Renal cortex interstitium (tissue), 11 donors: ENCODE results near the gene DOCK3. TPM values are rescaled to one million over a fixed set of nuclear protein-coding genes. Genes with fewer than 3 reads are reported as not detected.
"Not testable (repeated sequence)": the region's sequence is repeated elsewhere in the genome, so short reads cannot be mapped to it uniquely, and the experiment has no call there.

Source experiments
- DNase-seq, 11 donors: peaks; one replicate each; pipeline ENCODE4 v3.0.0-alpha.2; 2013; ENCODE audit warnings: low read depth in 9 of 11, low spot score in 4 of 11; ENCODE audit errors: extremely low read depth in 1 of 11
- polyA plus RNA-seq, 3 donors: library from polyadenylated mRNA; unstranded; fragments of 120-200 nt; gene quantifications; one replicate each; pipeline ENCODE4 v1.2.1, GENCODE V29; 2013; ENCODE audit not compliant: insufficient read length in 3 of 3

DOCK3 gene
- polyA plus RNA-seq, 3 donors: 1.4 to 2.2 (median 1.5) TPM

DNA sequence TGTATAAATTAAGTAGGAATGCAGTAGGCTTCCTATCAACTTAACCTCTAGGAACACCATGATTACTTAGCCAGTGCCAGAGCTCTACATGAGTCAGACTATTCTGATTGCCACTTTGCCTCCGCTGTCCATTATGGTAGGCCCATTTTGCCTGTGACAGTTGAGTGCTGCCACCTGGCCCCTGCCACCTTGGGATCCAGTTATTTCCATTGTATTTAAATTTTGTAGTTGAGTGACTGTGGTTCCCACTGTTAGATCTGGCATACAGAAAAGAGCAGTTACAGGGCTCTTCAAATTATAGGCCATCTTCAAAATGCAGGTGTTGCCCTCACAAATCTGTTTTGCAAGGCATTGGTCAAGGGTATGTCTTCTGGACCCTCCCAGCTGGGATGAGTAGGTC lies 456.9 kb downstream of the DOCK3 start:
- DNase-seq: not testable (repeated sequence)

DNA sequence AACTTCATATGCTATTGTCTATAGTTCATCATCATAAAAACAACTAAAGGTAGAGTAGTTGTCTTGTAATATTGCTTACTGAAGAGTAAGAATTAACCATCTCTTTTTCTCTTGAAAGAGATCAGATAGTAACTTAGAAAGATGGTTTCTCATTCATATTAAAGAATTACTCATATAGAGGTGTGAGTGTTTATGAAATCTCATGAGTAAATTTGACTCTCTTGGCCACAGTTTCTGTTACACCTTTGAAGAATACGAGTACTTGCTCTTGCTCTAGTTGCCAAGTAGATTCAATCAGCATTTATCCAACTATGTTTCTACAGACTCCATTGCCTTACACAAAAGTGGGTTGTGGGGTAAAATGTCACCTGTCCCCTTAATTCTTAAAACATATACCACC lies 463.0 kb downstream of the DOCK3 start:
- no peak for DNase-seq

DNA sequence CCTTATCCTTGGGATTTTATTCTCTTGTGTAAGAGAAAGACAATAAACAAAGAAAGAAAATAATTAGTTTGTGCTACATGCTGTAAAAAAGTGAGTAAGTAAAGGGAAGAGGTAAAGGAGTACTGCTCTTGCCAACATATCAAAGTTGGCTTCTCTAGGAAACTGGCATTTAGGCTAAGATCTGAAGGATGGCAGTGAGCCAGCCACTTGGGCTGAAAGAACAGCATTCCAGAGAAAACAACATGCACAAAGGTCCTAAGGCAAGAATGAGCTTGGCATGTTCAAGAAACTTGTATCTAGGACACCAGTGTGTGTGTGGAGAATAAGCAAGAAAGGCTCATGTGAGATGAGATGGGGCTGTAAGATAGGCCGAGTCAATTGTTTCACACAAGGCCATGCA lies 464.9 kb downstream of the DOCK3 start:
- DNase-seq: no peak

DNA sequence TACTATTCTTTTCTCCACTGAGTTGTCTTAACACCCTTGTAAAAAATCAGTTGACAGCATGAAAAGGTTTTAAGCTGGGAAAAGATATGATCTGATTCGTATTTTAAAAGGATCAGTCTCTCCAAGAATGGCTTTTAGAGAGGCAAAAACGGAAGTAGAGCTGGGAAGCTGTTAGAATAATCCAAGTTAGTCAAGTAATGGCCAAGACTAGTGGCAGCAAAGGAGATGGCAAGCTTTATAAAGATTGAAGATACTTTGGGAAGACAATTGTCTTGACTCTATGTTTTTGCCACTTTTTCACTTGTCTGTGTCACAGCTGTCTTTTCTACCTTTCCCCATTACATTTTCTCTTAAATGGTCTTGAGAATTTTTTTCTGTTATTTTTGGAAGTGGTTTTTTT lies 466.8 kb downstream of the DOCK3 start:
- no peak for DNase-seq

DNA sequence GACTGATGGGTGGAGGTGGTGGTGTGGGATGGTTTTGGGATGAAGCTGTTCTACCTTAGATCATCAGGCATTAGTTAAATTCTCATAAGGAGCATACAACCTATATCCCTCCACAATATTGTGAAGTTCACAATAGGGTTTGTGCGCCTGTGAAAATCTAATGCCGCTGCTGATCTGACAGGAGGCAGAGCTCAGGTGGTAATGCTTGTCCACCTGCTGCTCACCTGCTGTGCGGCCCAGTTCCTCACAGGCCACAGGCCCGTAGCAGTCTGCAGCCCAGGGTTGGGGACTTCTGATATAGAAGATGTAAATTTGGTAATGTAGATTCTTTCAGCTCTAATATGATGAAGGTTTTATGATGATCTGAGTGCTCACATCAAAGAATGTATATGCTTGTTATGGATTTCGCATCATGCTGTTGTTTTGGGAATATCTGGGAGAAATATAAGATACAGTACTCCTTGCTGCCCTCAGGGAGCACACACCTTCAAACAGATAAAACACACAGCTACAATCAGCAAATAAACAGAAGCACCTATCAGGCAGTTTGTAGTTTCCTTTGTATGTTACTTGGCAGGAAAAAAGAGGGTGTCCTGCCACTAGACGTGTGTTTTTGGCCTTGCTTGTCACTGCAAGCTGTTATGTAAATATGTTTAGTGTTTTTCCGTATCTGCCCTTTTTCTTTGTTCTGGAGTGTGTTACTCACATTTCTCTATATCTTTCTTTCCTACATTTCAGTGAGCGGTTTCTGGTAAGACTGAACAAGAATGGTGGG lies 471.3 kb downstream of the DOCK3 start:
- DNase-seq: no peak

DNA sequence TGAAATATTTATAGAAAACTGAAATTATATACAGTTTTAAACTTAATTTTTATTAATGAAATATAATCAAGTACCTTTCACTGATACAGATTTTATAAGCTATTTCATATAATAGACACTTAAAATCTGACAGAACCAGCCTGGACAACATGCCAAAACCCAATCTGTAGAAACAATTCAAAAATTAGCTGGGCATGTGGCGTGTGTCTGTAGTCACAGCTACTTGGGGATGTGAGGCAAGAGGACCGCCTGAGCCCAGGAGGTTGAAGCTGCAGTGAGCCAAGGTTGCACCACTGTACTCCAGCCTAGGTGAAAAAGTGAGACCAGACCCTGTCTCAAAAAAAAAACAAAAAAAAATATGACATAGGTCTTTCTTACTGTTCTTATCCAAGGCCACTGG lies 472.1 kb downstream of the DOCK3 start:
- DNase-seq: no peak

DNA sequence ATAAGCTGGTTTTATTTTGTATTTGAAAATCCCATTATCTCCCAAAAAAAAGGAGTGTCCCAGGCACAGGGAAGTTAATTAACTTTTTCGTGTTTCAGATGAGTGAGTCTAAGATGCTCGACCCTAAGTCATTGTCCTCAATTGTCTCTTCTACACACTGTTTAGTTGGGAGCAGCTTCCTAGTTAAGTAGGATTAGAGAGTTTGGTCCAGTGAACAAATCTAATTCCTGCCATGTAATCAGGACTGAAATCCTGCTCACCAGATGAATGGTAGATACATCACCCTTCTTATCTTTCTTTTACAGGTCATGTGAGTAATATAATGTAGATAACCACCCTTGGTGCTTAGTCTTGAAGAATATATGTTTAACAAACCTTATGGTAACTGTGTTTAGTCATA lies 481.4 kb downstream of the DOCK3 start:
- DNase-seq: no peak

DNA sequence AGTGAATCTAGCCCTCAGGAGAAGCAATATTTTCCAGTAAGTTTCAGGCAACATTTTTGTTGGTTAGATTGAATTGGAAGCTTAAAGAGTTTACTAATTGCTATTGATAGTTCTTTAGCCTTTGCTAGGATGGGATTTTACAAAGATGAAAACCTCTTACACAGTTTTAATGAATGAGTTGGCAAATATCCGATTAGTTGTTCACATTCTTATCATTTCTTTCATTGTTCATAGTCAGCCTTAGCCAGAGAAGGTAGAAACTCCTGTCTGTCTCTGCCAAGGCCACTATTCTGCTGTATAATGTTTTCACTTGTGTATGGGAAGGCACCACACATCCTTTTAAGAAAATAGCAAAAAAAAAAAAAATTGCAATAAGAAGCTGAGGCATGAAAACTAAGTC lies 488.3 kb downstream of the DOCK3 start:
- no peak for DNase-seq

DNA sequence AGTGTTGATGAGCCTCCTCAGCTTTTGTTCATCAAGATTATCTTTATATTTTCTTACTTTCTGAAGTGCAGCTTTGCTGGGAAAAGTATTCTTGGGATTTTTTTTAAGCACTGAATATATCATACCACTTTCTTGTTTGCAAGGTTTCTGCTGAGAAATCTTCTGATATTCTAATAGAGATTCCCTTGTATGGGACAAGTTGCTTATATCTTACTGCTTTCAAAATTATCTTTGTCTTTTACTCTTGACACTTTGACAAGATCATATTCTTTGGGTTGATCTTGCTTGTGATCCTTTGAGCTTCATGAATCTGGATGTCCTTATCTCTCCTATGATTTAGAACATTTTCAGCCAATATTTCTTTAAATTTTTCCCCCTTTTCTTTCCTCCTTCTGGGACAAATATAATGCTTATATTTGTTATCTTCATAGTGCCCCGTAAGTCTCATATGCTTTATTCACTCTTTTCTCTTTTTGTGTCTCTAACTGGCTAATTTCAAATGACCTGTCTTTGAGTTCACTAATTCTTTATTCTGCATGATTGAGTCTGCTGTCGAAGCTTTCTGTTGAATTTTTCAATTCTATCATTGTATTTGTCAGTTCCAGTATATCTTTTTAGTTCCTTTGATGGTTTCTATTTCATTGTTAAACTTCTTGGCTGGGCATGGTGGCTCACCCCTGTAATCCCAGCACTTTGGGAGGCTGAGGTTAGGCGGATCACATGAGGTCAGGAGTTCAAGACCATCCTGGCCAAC lies 499.0 kb downstream of the DOCK3 start:
- no peak for DNase-seq

DNA sequence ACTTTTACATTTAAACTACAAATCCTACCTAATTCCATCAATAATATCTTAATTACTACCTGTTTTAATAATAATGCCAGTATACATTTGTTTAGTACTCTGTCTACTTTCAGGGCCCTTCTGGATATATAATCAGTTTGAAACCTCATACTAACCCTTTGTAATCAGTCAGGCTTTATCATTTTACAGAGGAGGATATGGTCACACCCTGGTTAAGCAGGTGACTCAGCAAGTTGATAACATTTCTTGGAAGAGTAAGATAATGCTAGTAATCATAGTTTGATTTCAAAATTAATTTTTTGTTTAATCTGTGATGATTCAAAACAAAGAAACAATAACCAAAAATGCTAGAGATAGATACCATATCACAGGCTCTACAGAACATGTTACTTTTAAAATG lies 502.2 kb downstream of the DOCK3 start:
- DNase-seq: no peak

DNA sequence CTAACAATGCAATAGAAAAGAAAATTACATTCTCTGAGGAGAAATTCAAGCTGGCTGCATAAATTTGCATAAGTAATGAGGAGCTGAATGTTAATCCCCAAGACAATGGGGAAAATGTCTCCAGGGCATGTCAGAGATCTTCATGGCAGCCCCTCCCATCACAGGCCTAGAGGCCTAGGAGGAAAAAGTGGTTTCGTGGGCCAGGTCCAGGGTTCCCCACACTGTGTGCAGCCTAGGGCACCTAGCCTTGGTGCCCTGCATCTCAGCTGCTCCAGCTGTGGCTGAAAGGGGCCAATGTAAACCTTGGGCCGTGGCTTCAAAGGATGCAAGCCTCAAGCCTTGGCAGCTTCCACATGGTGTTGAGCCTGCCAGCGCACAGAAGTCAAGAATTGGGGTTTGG lies 511.7 kb downstream of the DOCK3 start:
- not testable (repeated sequence) for DNase-seq

DNA sequence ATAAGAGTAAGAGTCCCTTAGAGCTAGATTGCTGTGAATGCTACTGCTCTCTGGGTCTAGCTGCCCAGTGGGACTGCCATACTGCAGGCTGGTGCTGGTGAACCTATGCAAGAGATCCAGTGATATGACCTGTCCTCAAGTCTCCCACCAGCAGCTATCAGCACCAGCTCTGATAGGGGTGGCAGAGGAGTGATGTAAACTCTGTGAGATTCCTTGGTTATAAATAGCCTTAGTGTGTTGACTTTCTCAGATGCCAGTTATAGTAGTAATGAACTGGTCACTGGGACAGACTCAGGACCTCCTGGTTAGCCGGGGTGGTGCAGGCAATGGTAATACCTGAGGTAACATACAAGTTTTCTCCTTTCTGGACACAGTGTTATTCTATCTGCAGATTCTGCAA lies 515.5 kb downstream of the DOCK3 start:
- DNase-seq: no peak

DNA sequence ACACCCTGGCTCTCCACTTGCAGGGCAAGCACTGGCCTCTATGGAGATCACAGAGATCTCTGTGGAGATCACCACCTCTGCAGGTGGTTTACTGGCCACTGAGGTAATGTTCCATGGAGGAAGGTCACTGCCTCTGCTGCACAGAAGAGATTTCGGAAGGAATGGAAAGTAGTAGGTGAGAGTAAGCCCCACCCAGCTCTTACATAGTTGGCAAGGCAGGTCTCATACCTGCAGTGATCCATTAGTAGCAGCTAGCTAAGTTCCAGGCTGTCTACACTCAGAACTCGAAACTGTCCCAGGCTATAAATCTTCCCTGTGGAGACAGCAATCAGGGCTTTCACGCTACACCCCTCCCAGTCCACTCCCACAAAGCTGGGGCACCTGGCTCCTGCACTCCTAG lies 516.1 kb downstream of the DOCK3 start:
- no peak for DNase-seq

DNA sequence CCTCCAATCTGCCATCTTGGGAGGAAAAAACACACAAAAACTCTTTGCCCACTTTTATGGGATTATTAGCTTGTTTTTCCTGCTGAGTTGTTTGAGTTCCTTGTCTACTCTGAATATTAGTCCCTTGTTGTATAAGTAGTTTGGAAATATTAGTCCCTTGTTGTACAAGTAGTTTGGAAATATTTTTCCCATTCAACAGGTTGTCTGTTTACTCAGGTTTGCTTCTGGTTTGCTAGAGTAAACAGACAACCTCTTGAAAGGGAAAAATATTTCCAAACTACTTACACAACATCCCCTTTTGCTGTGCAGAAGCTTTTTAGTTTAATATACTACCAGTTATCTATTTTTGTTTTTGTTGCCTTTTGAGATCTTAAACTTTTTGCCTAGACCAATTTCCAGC lies 517.0 kb downstream of the DOCK3 start:
- DNase-seq: no peak

DNA sequence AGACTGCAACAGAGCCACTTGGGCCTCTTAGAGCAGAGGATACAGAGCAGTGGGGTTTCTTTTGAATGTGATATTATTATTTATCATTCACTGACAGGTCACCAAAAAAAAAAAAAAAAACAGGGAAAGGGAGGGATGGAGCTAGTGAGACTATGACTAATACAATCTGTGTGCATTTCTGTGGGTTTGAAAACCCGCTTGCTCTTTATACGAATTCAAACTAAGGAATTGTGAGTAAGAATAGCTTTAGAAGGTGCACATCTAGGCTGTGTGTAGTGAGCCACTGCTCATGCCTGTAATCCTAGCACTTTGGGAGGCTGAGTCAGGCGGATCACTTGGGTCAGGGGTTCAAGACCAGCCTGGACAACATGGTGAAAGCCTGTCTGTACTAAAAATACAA lies 523.8 kb downstream of the DOCK3 start:
- no peak for DNase-seq

DNA sequence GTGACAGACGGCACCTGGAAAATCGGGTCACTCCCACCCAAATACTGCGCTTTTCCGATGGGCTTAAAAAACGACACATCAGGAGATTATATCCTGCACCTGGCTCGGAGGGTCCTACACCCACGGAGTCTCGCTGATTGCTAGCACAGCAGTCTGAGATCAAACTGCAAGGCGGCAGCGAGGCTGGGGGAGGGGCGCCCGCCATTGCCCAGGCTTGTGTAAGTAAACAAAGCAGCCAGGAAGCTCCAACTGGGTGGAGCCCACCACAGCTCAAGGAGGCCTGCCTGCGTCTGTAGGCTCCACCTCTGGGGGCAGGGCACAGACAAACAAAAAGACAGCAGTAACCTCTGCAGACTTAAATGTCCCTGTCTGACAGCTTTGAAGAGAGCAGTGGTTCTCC lies 524.6 kb downstream of the DOCK3 start:
- not testable (repeated sequence) for DNase-seq

DNA sequence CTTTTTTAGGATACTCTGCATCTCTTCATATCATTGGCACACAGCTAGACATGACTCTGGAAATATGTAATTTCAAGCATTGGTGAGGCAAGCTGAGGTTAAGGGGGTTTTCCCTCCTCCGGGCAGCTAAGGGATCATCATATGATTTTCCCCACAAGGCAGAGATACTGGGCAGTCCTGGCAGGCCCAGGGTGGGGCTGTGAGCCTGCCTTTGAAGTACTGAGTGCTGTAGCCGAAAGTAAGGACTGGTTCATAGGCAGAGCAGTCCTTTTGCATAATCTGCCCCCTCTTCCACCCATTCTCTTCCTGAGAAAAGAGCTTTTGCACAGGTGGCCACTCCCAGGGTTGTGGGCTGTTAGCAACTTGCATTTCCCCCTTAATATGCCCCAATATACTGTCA lies 541.6 kb downstream of the DOCK3 start:
- no peak for DNase-seq

DNA sequence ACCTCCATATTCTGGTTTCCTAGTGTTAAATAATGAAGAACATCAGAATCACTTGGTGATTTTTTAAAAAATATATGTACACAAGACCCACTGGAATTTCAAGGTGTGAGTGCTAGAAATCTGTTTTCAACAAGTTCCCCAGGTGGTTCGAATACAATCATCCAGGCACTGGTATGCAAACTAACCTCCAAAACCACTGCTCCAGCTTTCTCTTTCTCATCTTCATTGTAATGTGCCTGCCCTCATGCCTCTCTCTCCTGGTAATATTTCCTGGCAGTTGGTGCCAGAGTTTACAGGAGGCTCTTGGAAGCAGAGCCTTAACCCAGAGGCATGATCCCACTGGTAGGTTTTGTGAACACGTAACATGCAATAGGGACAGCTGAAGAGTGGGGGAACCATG lies 547.2 kb downstream of the DOCK3 start:
- DNase-seq: no peak

DNA sequence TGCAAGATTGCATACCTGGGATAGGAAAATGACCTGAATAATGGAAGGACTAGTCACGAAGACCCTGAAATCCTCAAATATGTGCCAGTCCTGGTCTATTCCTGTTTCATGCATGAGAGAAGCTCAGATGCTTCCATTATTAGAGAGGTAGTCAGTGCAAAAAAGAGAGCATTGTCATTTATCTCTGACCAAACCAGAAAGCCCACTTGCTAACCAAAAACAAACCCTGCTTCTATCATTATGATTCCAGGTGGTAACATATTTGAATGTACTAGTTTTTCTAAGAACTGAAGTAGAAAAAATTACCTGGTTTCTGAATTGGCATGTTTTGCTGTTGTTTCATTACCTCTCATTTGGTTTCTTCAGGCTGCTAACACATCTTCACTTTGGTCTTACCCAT lies 549.6 kb downstream of the DOCK3 start:
- DNase-seq: no peak

DNA sequence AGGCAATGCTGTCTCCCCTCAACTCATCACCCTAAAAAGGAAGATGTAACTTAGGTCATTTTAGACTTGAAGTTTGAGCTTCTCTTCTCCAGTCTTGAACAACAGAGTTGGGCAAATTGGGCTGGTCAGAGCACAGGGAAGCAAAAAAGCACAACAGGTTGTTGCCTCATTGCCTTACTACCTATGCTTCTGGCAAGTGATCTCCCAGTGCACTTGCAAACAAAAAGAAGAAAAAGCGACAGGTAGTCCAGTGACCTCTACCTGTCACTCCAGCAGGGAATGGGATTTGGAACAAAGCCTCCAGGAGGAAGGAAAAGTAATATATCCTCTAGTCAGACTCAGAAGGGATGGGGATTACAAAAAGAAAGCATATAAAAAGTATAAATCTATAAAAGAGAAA lies 550.1 kb downstream of the DOCK3 start:
- DNase-seq: no peak

DNA sequence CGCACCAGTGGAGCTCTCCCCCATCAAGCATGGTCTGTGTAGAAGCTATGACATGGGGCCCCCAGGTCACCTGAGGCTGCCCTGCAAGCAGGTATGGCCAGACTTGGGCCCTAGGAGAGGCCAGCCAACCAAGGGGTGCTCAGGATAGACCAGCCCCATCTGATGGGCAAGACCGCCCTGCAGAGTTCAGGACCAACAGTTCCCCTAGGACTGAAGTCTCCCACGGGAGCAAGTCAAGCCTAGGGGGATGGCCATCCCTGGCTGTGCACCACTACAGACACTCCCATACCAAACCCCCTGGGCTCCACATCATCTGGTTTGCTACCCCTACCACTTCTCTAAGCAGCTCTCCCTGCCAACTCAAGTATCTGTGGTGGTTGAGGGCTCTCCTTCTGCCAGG lies 568.2 kb downstream of the DOCK3 start:
- no peak for DNase-seq
